Glutamatergic neuron (in vitro differentiated cells): ENCODE results near the gene PRMT7. TPM values are rescaled to one million over a fixed set of nuclear protein-coding genes. Genes with fewer than 3 reads are reported as not detected.

Experiments used
- DNase-seq: peaks from one replicate; pipeline ENCODE4 v3.0.0; 2022
- H3K27ac Mint-ChIP-seq: one replicate; pipeline ENCODE4 v1.8.0; 2020; ENCODE audit warnings: mild to moderate bottlenecking, mixed read lengths, inconsistent platforms; ENCODE audit not compliant: unreplicated experiment
- H3K27me3 Mint-ChIP-seq: one replicate; pipeline ENCODE4 v1.8.0; 2020; ENCODE audit warnings: mild to moderate bottlenecking, moderate library complexity, mixed read lengths, inconsistent platforms; ENCODE audit not compliant: unreplicated experiment
- H3K36me3 Mint-ChIP-seq: one replicate; pipeline ENCODE4 v1.8.0; 2020; ENCODE audit warnings: mild to moderate bottlenecking, mixed read lengths, inconsistent platforms; ENCODE audit not compliant: unreplicated experiment
- H3K4me1 Mint-ChIP-seq: one replicate; pipeline ENCODE4 v1.8.0; 2020; ENCODE audit warnings: mild to moderate bottlenecking, low read depth, mixed read lengths, inconsistent platforms; ENCODE audit not compliant: unreplicated experiment
- H3K4me3 Mint-ChIP-seq: one replicate; pipeline ENCODE4 v1.8.0; 2020; ENCODE audit warnings: mild to moderate bottlenecking, mixed read lengths, inconsistent platforms; ENCODE audit not compliant: unreplicated experiment
- H3K9me3 Mint-ChIP-seq: one replicate; pipeline ENCODE4 v1.8.0; 2020; ENCODE audit warnings: mild to moderate bottlenecking, moderate library complexity, mixed read lengths, inconsistent platforms; ENCODE audit not compliant: unreplicated experiment
- total RNA-seq: library from RNA; stranded (reverse); fragmentation: NEBNext Ultra II Directional; extraction: Animal tissue kit (Norgen Biotek cat#: 25700); gene quantifications from one replicate; pipeline ENCODE4 v1.2.1, GENCODE V29; 2021; ENCODE audit not compliant: unreplicated experiment
- TF ChIP-seq, protein P1 (sequence below): fragments of 200-600 bp; sonication (generic); IDR thresholded peaks from one replicate; pipeline ENCODE4 v1.5.0; 2021; ENCODE audit not compliant: partially characterized antibody, unreplicated experiment

Gene PRMT7
- total RNA-seq, 1 donor from 2014 or later = 62.7 TPM

- H3K4me3 Mint-ChIP-seq = no peak overlapping the region
Observed at GRCh38 chr16:68357923-68358322, 47.1 kb downstream of the PRMT7 start.

DNA sequence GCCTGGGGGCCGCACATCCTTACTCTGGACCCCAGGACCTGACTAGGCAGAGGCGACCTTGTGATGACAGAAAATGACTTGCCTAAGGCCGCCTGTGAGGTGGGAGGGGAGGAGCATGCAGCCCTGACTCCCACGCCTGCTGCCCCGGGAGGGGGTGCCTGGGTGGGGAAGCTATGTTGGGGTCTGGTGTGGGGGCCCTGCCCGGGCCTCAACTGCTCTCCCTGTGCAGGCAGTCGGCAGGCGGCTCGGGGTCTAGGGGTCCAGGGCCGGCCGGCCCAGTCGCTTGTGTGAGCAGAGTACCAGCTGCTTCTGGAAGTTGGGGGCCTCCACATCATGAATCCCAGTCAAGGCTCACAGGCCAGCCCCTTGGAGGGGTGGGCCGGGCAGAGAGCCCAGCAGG is 48.1 kb downstream of the PRMT7 start:
- no peak overlapping the region for H3K27ac Mint-ChIP-seq
- H3K9me3 Mint-ChIP-seq = peaks cover 6% of the 10 kb centered on the region
- H3K4me1 Mint-ChIP-seq = peaks cover 16% of the 10 kb centered on the region
- H3K4me3 Mint-ChIP-seq = no peak overlapping the region
- H3K36me3 Mint-ChIP-seq = no peaks in the 10 kb centered on the region
- TF ChIP-seq, protein P1, sequence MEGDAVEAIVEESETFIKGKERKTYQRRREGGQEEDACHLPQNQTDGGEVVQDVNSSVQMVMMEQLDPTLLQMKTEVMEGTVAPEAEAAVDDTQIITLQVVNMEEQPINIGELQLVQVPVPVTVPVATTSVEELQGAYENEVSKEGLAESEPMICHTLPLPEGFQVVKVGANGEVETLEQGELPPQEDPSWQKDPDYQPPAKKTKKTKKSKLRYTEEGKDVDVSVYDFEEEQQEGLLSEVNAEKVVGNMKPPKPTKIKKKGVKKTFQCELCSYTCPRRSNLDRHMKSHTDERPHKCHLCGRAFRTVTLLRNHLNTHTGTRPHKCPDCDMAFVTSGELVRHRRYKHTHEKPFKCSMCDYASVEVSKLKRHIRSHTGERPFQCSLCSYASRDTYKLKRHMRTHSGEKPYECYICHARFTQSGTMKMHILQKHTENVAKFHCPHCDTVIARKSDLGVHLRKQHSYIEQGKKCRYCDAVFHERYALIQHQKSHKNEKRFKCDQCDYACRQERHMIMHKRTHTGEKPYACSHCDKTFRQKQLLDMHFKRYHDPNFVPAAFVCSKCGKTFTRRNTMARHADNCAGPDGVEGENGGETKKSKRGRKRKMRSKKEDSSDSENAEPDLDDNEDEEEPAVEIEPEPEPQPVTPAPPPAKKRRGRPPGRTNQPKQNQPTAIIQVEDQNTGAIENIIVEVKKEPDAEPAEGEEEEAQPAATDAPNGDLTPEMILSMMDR = no peak
- no peak for DNase-seq
- peaks cover 12% of the 10 kb centered on the region for H3K27me3 Mint-ChIP-seq

More at GRCh38 chr16:68357923-68358322, 47.1 kb downstream of the PRMT7 start:
- peaks cover 14% of the 10 kb centered on the region for H3K4me1 Mint-ChIP-seq
- peaks cover 5% of the 10 kb centered on the region for H3K9me3 Mint-ChIP-seq
- H3K27ac Mint-ChIP-seq = no peak overlapping the region
- H3K27me3 Mint-ChIP-seq = peaks cover 11% of the 10 kb centered on the region
- H3K36me3 Mint-ChIP-seq = no peaks in the 10 kb centered on the region
- DNase-seq = no peak
- TF ChIP-seq, protein P1 = no peak

GRCh38 chr16:68359398-68360191 is 48.8 kb downstream of the PRMT7 start:
- Mint-ChIP-seq H3K27me3 (peaks cover 15% of the 10 kb centered on the region), H3K27ac (no peak overlapping the region), H3K4me3 (no peak overlapping the region), H3K36me3 (no peaks in the 10 kb centered on the region), H3K9me3 (peaks cover 6% of the 10 kb centered on the region), H3K4me1 (peaks cover 23% of the 10 kb centered on the region)
- DNase-seq = no peak
- TF ChIP-seq, protein P1 = no peak

- Mint-ChIP-seq H3K27me3 (peaks cover 17% of the 10 kb centered on the region), H3K36me3 (no peaks in the 10 kb centered on the region), H3K9me3 (peaks cover 10% of the 10 kb centered on the region), H3K27ac (peak overlapping the region; percentile 72), H3K4me3 (no peak overlapping the region), H3K4me1 (peaks cover 30% of the 10 kb centered on the region)
- TF ChIP-seq, protein P1 = no peak
- DNase-seq = no peak
Observed at GRCh38 chr16:68360547-68360946, 49.7 kb downstream of the PRMT7 start.

GRCh38 chr16:68360956-68361355 is 50.1 kb downstream of the PRMT7 start:
- Mint-ChIP-seq H3K27me3 (peaks cover 21% of the 10 kb centered on the region), H3K4me3 (no peak overlapping the region), H3K9me3 (peaks cover 13% of the 10 kb centered on the region), H3K4me1 (peaks cover 34% of the 10 kb centered on the region), H3K36me3 (no peaks in the 10 kb centered on the region), H3K27ac (peak overlapping the region; percentile 72)
- TF ChIP-seq, protein P1 = no peak
- no peak for DNase-seq
